Nephron progenitor cell (in vitro differentiated cells): ENCODE data around the gene TCP11L2.
A peak's percentile ranks its signal among the peaks of the same experiment; 100 is the strongest.

Experiments used
- DNase-seq: peaks from one replicate; pipeline ENCODE4 v3.0.0; 2021
- H3K27ac Mint-ChIP-seq: 2 replicates; pipeline ENCODE4 v1.8.0; 2021; ENCODE audit warnings: mild to moderate bottlenecking, moderate library complexity, mixed read lengths
- H3K27me3 Mint-ChIP-seq: 2 replicates; pipeline ENCODE4 v1.8.0; 2021; ENCODE audit warnings: mild to moderate bottlenecking, low read depth, mixed read lengths; ENCODE audit not compliant: poor library complexity
- H3K36me3 Mint-ChIP-seq: 2 replicates; pipeline ENCODE4 v1.8.0; 2021; ENCODE audit warnings: low read depth, mixed read lengths
- H3K4me1 Mint-ChIP-seq: 2 replicates; pipeline ENCODE4 v1.8.0; 2021; ENCODE audit warnings: mixed read lengths
- H3K4me3 Mint-ChIP-seq: 2 replicates; pipeline ENCODE4 v1.8.0; 2021; ENCODE audit warnings: mild to moderate bottlenecking, moderate library complexity, mixed read lengths
- H3K9me3 Mint-ChIP-seq: 2 replicates; pipeline ENCODE4 v1.8.0; 2021; ENCODE audit warnings: mild to moderate bottlenecking, moderate library complexity, mixed read lengths
- CTCF ChIP-seq: fragments of 200-600 bp; sonication (generic); IDR thresholded peaks from 2 replicates; pipeline ENCODE4 v1.5.0; 2021; ENCODE audit warnings: antibody characterized with exemption

The TCP11L2 gene

GRCh38 chr12:106303202-106303820 is 778 bp downstream of the TCP11L2 start:
- Mint-ChIP-seq H3K36me3 (no peaks in the 10 kb centered on the region), H3K4me1 (peaks cover 56% of the 10 kb centered on the region), H3K9me3 (no peaks in the 10 kb centered on the region), H3K4me3 (peak overlapping the region; percentile 90), H3K27ac (peak overlapping the region; percentile 69), H3K27me3 (peaks cover 22% of the 10 kb centered on the region)
- no peak for TF ChIP-seq CTCF
- peak; percentile 81 for DNase-seq

GRCh38 chr12:106304001-106304421 is 1.5 kb downstream of the TCP11L2 start:
- Mint-ChIP-seq H3K4me1 (peaks cover 63% of the 10 kb centered on the region), H3K36me3 (no peaks in the 10 kb centered on the region), H3K27ac (peak overlapping the region; percentile 90), H3K27me3 (peaks cover 23% of the 10 kb centered on the region), H3K9me3 (no peaks in the 10 kb centered on the region), H3K4me3 (peak overlapping the region; percentile 90)
- no peak for TF ChIP-seq CTCF
- DNase-seq, result peak; percentile 8

GRCh38 chr12:106304797-106305196 is 2.3 kb downstream of the TCP11L2 start:
- Mint-ChIP-seq H3K36me3 (no peaks in the 10 kb centered on the region), H3K4me3 (peak overlapping the region; percentile 16), H3K27ac (no peak overlapping the region), H3K27me3 (peaks cover 21% of the 10 kb centered on the region), H3K4me1 (peaks cover 61% of the 10 kb centered on the region), H3K9me3 (no peaks in the 10 kb centered on the region)
- no peak for TF ChIP-seq CTCF
- DNase-seq, result no peak

GRCh38 chr12:106305376-106305775 is 2.8 kb downstream of the TCP11L2 start:
- Mint-ChIP-seq H3K9me3 (no peaks in the 10 kb centered on the region), H3K27ac (peak overlapping the region; percentile 2), H3K4me1 (peaks cover 63% of the 10 kb centered on the region), H3K4me3 (no peak overlapping the region), H3K36me3 (no peaks in the 10 kb centered on the region), H3K27me3 (peaks cover 21% of the 10 kb centered on the region)
- DNase-seq, result no peak
- no peak for TF ChIP-seq CTCF

GRCh38 chr12:106307181-106307580 is 4.6 kb downstream of the TCP11L2 start:
- no peak for TF ChIP-seq CTCF
- peaks cover 13% of the 10 kb centered on the region for H3K27me3 Mint-ChIP-seq
- no peak overlapping the region for H3K4me3 Mint-ChIP-seq
- no peaks in the 10 kb centered on the region for H3K9me3 Mint-ChIP-seq
- H3K36me3 Mint-ChIP-seq, result no peaks in the 10 kb centered on the region
- no peak overlapping the region for H3K27ac Mint-ChIP-seq
- DNase-seq, result no peak
- peaks cover 61% of the 10 kb centered on the region for H3K4me1 Mint-ChIP-seq

GRCh38 chr12:106308121-106308520 is 5.6 kb downstream of the TCP11L2 start:
- H3K36me3 Mint-ChIP-seq, result no peaks in the 10 kb centered on the region
- no peaks in the 10 kb centered on the region for H3K9me3 Mint-ChIP-seq
- H3K27ac Mint-ChIP-seq, result no peak overlapping the region
- peaks cover 61% of the 10 kb centered on the region for H3K4me1 Mint-ChIP-seq
- DNase-seq, result no peak
- H3K27me3 Mint-ChIP-seq, result peaks cover 13% of the 10 kb centered on the region
- no peak for TF ChIP-seq CTCF
- H3K4me3 Mint-ChIP-seq, result no peak overlapping the region
